ENCODE measurements around the gene ZNF500. TPM values are rescaled to one million over a fixed set of nuclear protein-coding genes. Genes with fewer than 3 reads are reported as not detected.
A peak's percentile ranks its signal among the peaks of the same experiment; 100 is the strongest.

The ZNF500 gene
- total RNA-seq, 1 experiment from 2014 or later: 18.3 TPM

DNA sequence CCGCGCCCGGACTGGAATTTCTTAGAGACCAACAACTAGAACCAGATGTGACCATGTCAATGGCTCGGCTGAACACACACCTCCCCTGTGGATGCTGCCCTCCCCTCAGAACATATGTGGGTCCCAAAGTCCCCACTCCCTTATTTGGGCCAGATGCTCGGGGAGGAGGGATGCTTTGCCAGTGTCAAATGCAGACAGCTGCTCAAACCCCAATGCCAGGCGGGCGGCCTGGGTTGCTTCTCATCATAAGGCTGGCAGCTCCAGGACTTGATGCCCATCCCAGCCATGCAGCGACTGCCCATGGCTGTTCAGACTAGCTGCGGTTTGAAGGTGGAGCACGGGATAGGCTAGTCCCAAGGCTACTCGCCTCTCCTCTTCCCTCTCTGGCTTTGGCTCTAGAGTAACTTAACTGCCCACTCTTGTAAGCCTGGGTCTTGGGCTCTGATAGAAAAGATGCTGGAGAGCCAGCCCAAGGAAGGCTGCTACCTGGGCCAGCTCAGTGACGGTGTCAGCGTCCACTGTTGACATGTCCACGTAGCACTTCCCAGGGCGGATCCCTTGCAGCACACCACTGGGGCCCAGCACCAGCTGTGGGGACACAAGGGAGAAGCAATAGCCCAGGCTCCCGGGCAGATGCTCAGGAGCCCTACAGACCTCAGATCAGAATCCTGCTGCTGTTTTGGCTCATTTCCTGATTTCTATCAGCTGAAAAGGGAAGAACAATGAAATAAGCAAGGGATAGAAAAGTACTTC, 46.5 kb upstream of the ZNF500 start:
- no peak for DNase-seq
- H3K4me1 Mint-ChIP-seq: no peaks in the 10 kb centered on the region
- Histone ChIP-seq H2BK20ac (ENCODE audit: low read depth, low read length, poor library complexity, severe bottlenecking) (no peak overlapping the region), H3K9ac (ENCODE audit: extremely low read depth, insufficient read length, low read length) (no peak overlapping the region), H3K23ac (ENCODE audit: insufficient read length, low read depth, low read length) (no peak overlapping the region), H3K79me2 (ENCODE audit: insufficient read depth, low read length) (no peaks in the 10 kb centered on the region), H2BK12ac (ENCODE audit: insufficient read length, low read depth, low read length) (no peak overlapping the region), H3K18ac (ENCODE audit: insufficient read length, low read depth, low read length) (no peak overlapping the region), H2BK5ac (ENCODE audit: insufficient read length, low read length) (no peak overlapping the region), H4K5ac (ENCODE audit: insufficient read length, low read depth, low read length) (no peak overlapping the region), H3K4me1 (ENCODE audit: insufficient read depth, low read length) (no peaks in the 10 kb centered on the region), H3K14ac (ENCODE audit: insufficient read depth, low read length) (no peak overlapping the region), H2BK120ac (ENCODE audit: low read depth, low read length, poor library complexity, severe bottlenecking) (no peak overlapping the region), H3K27ac (ENCODE audit: insufficient read length, low read depth, low read length) (no peak overlapping the region), H2AFZ (ENCODE audit: low read length) (no peak overlapping the region), H3K56ac (ENCODE audit: insufficient read length, low read depth, low read length) (no peak overlapping the region), H3T11ph (ENCODE audit: low read length) (no peak overlapping the region), H4K8ac (replicated peaks; ENCODE audit: insufficient read length, low read depth, low read length) (no peak overlapping the region), H3K4me2 (ENCODE audit: insufficient read depth, insufficient read length, low read length) (no peak overlapping the region), H3K27me3 (ENCODE audit: insufficient read depth, low read length) (no peaks in the 10 kb centered on the region), H2AK5ac (ENCODE audit: insufficient read length, low read length) (no peak overlapping the region), H3K23me2 (ENCODE audit: insufficient read length, low read depth, low read length, poor library complexity, severe bottlenecking) (no peaks in the 10 kb centered on the region), H3K79me1 (ENCODE audit: insufficient read depth, low read depth, low read length, poor library complexity, severe bottlenecking) (no peaks in the 10 kb centered on the region), H3K4ac (ENCODE audit: low read depth, low read length) (no peak overlapping the region), H3K9me3 (ENCODE audit: control insufficient read depth, low read depth, low read length) (no peaks in the 10 kb centered on the region), H2BK15ac (ENCODE audit: low read depth, low read length) (no peak overlapping the region), H4K20me1 (ENCODE audit: control insufficient read depth, insufficient read depth, insufficient read length) (no peaks in the 10 kb centered on the region), H4K91ac (ENCODE audit: insufficient read length, low read depth, low read length) (no peak overlapping the region)
- H3K9me3 Mint-ChIP-seq: no peaks in the 10 kb centered on the region
- H3K27me3 Mint-ChIP-seq (ENCODE audit: low read depth): no peaks in the 10 kb centered on the region
- peak overlapping the region in 1 of 3 experiments; percentile 57; a peak in 1 of 7 replicates for H3K27ac Mint-ChIP-seq
- H3K36me3 Mint-ChIP-seq (ENCODE audit: insufficient read depth in 1 of 3, low read depth in 3 of 3): peaks cover 33 to 87% (median 67%) of the 10 kb centered on the region in 3 experiments; a peak in 6 of 7 replicates
- no CpG with 5 or more reads among the region's 16 CpGs for WGBS (ENCODE audit: extremely low coverage, insufficient read length, low lambda C conversion rate)
- no peak overlapping the region for H3K4me3 Mint-ChIP-seq
- TF ChIP-seq, protein P1, sequence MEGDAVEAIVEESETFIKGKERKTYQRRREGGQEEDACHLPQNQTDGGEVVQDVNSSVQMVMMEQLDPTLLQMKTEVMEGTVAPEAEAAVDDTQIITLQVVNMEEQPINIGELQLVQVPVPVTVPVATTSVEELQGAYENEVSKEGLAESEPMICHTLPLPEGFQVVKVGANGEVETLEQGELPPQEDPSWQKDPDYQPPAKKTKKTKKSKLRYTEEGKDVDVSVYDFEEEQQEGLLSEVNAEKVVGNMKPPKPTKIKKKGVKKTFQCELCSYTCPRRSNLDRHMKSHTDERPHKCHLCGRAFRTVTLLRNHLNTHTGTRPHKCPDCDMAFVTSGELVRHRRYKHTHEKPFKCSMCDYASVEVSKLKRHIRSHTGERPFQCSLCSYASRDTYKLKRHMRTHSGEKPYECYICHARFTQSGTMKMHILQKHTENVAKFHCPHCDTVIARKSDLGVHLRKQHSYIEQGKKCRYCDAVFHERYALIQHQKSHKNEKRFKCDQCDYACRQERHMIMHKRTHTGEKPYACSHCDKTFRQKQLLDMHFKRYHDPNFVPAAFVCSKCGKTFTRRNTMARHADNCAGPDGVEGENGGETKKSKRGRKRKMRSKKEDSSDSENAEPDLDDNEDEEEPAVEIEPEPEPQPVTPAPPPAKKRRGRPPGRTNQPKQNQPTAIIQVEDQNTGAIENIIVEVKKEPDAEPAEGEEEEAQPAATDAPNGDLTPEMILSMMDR (conservative IDR thresholded peaks at IDR 0.05): no peak

Data from H9 (cell line).